ENCODE data around the gene SPATA25. TPM values are rescaled to one million over a fixed set of nuclear protein-coding genes. Genes with fewer than 3 reads are reported as not detected.

The SPATA25 gene
- polyA plus RNA-seq, 1 donor (not counting 4 experiments of a cell fraction or from before 2014, with no cell fraction given), result not detected

DNA sequence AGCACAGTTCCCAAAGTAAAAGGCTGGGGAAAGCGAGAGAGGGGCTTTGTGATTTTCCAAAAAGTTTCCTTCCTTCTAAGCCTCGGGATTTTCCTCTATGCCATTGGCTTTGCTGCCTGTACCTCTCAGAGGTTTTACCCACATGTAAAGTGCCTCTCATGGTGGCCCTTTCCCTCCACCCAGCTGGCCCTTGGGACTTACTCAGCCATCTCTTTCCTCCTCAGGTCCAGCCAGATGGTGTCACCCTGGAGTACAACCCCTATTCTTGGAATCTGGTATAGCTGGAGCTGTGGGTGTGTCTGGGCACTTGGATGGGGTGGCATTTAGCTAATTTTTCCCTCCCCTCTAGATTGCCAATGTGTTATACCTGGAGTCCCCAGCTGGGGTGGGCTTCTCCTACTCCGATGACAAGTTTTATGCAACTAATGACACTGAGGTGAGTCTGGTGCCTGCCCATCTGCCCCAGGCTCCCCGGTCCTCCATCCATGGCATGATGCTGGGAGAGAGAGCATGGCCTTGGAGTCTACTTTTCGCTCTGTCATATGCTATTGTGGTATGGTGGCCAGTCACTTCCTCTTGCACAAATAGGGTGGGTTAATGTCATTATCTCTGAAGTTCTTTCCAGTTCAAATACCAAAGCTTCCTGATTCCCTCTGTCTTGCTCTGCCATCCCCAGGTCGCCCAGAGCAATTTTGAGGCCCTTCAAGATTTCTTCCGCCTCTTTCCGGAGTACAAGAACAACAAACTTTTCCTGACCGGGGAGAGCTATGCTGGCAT lies 4.8 kb upstream of the SPATA25 start:
- FAIRE-seq, result no peak
- TF ChIP-seq, protein P1, sequence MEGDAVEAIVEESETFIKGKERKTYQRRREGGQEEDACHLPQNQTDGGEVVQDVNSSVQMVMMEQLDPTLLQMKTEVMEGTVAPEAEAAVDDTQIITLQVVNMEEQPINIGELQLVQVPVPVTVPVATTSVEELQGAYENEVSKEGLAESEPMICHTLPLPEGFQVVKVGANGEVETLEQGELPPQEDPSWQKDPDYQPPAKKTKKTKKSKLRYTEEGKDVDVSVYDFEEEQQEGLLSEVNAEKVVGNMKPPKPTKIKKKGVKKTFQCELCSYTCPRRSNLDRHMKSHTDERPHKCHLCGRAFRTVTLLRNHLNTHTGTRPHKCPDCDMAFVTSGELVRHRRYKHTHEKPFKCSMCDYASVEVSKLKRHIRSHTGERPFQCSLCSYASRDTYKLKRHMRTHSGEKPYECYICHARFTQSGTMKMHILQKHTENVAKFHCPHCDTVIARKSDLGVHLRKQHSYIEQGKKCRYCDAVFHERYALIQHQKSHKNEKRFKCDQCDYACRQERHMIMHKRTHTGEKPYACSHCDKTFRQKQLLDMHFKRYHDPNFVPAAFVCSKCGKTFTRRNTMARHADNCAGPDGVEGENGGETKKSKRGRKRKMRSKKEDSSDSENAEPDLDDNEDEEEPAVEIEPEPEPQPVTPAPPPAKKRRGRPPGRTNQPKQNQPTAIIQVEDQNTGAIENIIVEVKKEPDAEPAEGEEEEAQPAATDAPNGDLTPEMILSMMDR (optimal IDR thresholded peaks at IDR 0.05 in 1 of 3, IDR thresholded peaks at IDR 0.05 in 1 of 3, conservative IDR thresholded peaks at IDR 0.05 in 1 of 3; ENCODE audit: extremely low read depth in 1 of 3, insufficient read depth in 2 of 3, low read length in 3 of 3), result peak in 1 of 3 experiments; percentile 61
- TF ChIP-seq EZH2 (IDR thresholded peaks at IDR 0.05; ENCODE audit: low read length), result no peak

GRCh38 chr20:45890985-45891983 lies 3.9 kb upstream of the SPATA25 start, which contains the start of the genes CTSA and NEURL2:
Gene CTSA (plus strand): TSS chr20:45891335. CDS start chr20:45891569, 234 bp downstream.
Gene NEURL2 (minus strand): TSS chr20:45891208. CDS start chr20:45890991, 217 bp downstream.
- H3K79me2 ChIP-seq (ENCODE audit: control insufficient read depth, insufficient read depth, low read length), result no peaks in the 10 kb centered on the region
- H3K9ac ChIP-seq (ENCODE audit: control insufficient read depth, extremely low read depth, insufficient read depth, low read length), result peak within 1 kb of the TSS; percentile 78
- TF ChIP-seq EZH2 (IDR thresholded peaks at IDR 0.05; ENCODE audit: low read length), result no peak
- TF ChIP-seq, protein P1 (optimal IDR thresholded peaks at IDR 0.05 in 1 of 3, IDR thresholded peaks at IDR 0.05 in 1 of 3, conservative IDR thresholded peaks at IDR 0.05 in 1 of 3; ENCODE audit: extremely low read depth in 1 of 3, insufficient read depth in 2 of 3, low read length in 3 of 3), result peak in 2 of 3 experiments; percentile 1 to 30
- FAIRE-seq (no peak), DNase-seq (ENCODE audit: low read depth, low spot score) (no peak)
- no peaks in the 10 kb centered on the region for H4K20me1 ChIP-seq (ENCODE audit: control insufficient read depth, extremely low read depth, insufficient read depth, low read length)
- peak within 1 kb of the TSS; percentile 90 for H2AFZ ChIP-seq (ENCODE audit: control insufficient read depth, low read length)
- dilution Hi-C loops (cut with MboI; ENCODE audit: extremely low pct_ligation_motif_present, low sequenced_read_pairs), result no loop called here
- peak within 1 kb of the TSS; percentile 67 to 87 (median 69) for H3K4me3 ChIP-seq (ENCODE audit: control insufficient read depth in 2 of 3, extremely low read depth in 1 of 3, insufficient read depth in 2 of 3, low read depth in 1 of 3, low read length in 3 of 3)
- H3K9me1 ChIP-seq (ENCODE audit: control insufficient read depth, extremely low read depth, insufficient read depth, low read length), result no peaks in the 10 kb centered on the region
- peak within 1 kb of the TSS; percentile 54 for H3K27ac ChIP-seq (ENCODE audit: control insufficient read depth, insufficient read depth, low read length)
- no peaks in the 10 kb centered on the region for H3K27me3 ChIP-seq (ENCODE audit: control insufficient read depth, extremely low read depth, insufficient read depth, low read length)
- peaks cover 0 to 9% of the 10 kb centered on the region in 2 experiments for H3K36me3 ChIP-seq (ENCODE audit: control insufficient read depth in 2 of 2, extremely low read depth in 1 of 2, insufficient read depth in 2 of 2, low read length in 2 of 2)
- H3K9me3 ChIP-seq (ENCODE audit: control insufficient read depth, low read depth, low read length), result no peaks in the 10 kb centered on the region
- peaks cover 13% of the 10 kb centered on the region for H3K4me1 ChIP-seq (ENCODE audit: control insufficient read depth, extremely low read depth, insufficient read depth, low read length)
- peak within 1 kb of the TSS; percentile 88 for H3K4me2 ChIP-seq (ENCODE audit: control insufficient read depth, extremely low read depth, insufficient read depth, low read depth, low read length)

More for the DNA sequence above, 4.8 kb upstream of the SPATA25 start:
- H3K4me2 ChIP-seq (ENCODE audit: control insufficient read depth, extremely low read depth, insufficient read depth, low read depth, low read length), result peak overlapping the region; percentile 88
- no peaks in the 10 kb centered on the region for H3K27me3 ChIP-seq (ENCODE audit: control insufficient read depth, extremely low read depth, insufficient read depth, low read length)
- peaks cover 7 to 14% of the 10 kb centered on the region in 2 experiments for H3K36me3 ChIP-seq (ENCODE audit: control insufficient read depth in 2 of 2, extremely low read depth in 1 of 2, insufficient read depth in 2 of 2, low read length in 2 of 2)
- peak overlapping the region; percentile 67 to 87 (median 69) for H3K4me3 ChIP-seq (ENCODE audit: control insufficient read depth in 2 of 3, extremely low read depth in 1 of 3, insufficient read depth in 2 of 3, low read depth in 1 of 3, low read length in 3 of 3)
- DNase-seq (ENCODE audit: low read depth, low spot score), result no peak
- H3K79me2 ChIP-seq (ENCODE audit: control insufficient read depth, insufficient read depth, low read length), result no peaks in the 10 kb centered on the region
- no peak overlapping the region for H2AFZ ChIP-seq (ENCODE audit: control insufficient read depth, low read length)
- H3K27ac ChIP-seq (ENCODE audit: control insufficient read depth, insufficient read depth, low read length), result no peak overlapping the region
- dilution Hi-C loops (cut with MboI; ENCODE audit: extremely low pct_ligation_motif_present, low sequenced_read_pairs), result no loop called here
- no peaks in the 10 kb centered on the region for H4K20me1 ChIP-seq (ENCODE audit: control insufficient read depth, extremely low read depth, insufficient read depth, low read length)
- H3K9ac ChIP-seq (ENCODE audit: control insufficient read depth, extremely low read depth, insufficient read depth, low read length), result peak overlapping the region; percentile 78
- no peaks in the 10 kb centered on the region for H3K9me3 ChIP-seq (ENCODE audit: control insufficient read depth, low read depth, low read length)
- H3K4me1 ChIP-seq (ENCODE audit: control insufficient read depth, extremely low read depth, insufficient read depth, low read length), result peaks cover 13% of the 10 kb centered on the region
- no peaks in the 10 kb centered on the region for H3K9me1 ChIP-seq (ENCODE audit: control insufficient read depth, extremely low read depth, insufficient read depth, low read length)
